IMR-90 (cell line): Measurements from ENCODE around the gene LYSMD3. TPM values are rescaled to one million over a fixed set of nuclear protein-coding genes. Genes with fewer than 3 reads are reported as not detected.

Source experiments
- ATAC-seq: fragments of 200-7000 bp; cut with Tn5 transposase; 2 replicates; pipeline ENCODE4 v1.9.1; 2020; ENCODE audit warnings: low read depth, mild to moderate bottlenecking, moderate library complexity
- BruUV-seq: library from RNA; stranded (reverse); fragments of 400-500 nt; replicated peaks from 2 replicates; lab custom pipeline; 2021; lab: Mats Ljungman, UMichigan
- CTCF ChIA-PET: fragments of 300-600 bp; formaldehyde crosslinking; extraction: SDS; loops from one replicate; lab custom pipeline; 2021; ENCODE audit warnings: antibody characterized with exemption; lab: Yijun Ruan, JAX
- POLR2A ChIA-PET: fragments of 300-600 bp; sonication (Branson Sonifier 250); formaldehyde crosslinking; loops from one replicate; lab custom pipeline; 2022; ENCODE audit warnings: antibody characterized with exemption; ENCODE audit not compliant: unreplicated experiment; lab: Charles Lee
- DNase-seq: peaks from one replicate; pipeline ENCODE4 v3.0.0; 2013
- H2AFZ ChIP-seq: replicated peaks from 2 replicates; pipeline ENCODE3; 2013; ENCODE audit warnings: low read length, mild to moderate bottlenecking; ENCODE audit not compliant: poor library complexity
- H2AK5ac ChIP-seq: 2 replicates; pipeline ENCODE4 v1.6.1; 2013; ENCODE audit warnings: low read depth, low read length, inconsistent platforms
- H2AK9ac ChIP-seq: replicated peaks from 2 replicates; pipeline ENCODE3; 2013; ENCODE audit warnings: mild to moderate bottlenecking, low read depth, low read length, moderate library complexity; ENCODE audit not compliant: poor library complexity
- H2BK120ac ChIP-seq: 2 replicates; pipeline ENCODE4 v1.6.1; 2013; ENCODE audit warnings: low read depth, low read length, inconsistent platforms
- H2BK15ac ChIP-seq: 3 replicates; pipeline ENCODE4 v1.6.1; 2013; ENCODE audit warnings: low read depth, low read length, inconsistent platforms
- H2BK20ac ChIP-seq: 2 replicates; pipeline ENCODE4 v1.6.1; 2013; ENCODE audit warnings: low read depth, mild to moderate bottlenecking, inconsistent platforms, low read length, moderate library complexity
- H2BK5ac ChIP-seq: 2 replicates; pipeline ENCODE4 v1.6.1; 2013; ENCODE audit warnings: mild to moderate bottlenecking, low read depth, low read length, inconsistent platforms; ENCODE audit not compliant: poor library complexity, severe bottlenecking
- H3K14ac ChIP-seq: replicated peaks from 2 replicates; pipeline ENCODE4 v1.6.1; 2013; ENCODE audit warnings: low read depth, low read length, inconsistent platforms
- H3K18ac ChIP-seq: 2 replicates; pipeline ENCODE4 v1.6.1; 2013; ENCODE audit warnings: low read depth, low read length, control low read depth
- H3K23ac ChIP-seq: 2 replicates; pipeline ENCODE4 v1.6.1; 2013; ENCODE audit warnings: low read depth, low read length, inconsistent platforms
- H3K27ac ChIP-seq: 2 replicates; pipeline ENCODE4 v1.5.1; 2013; ENCODE audit warnings: mild to moderate bottlenecking, control low read depth, low read length; ENCODE audit not compliant: insufficient read depth
- H3K27me3 ChIP-seq: 2 replicates; pipeline ENCODE4 v1.6.1; 2013; ENCODE audit warnings: low read length; ENCODE audit not compliant: control insufficient read depth, insufficient read depth
- H3K36me3 ChIP-seq: 2 replicates; pipeline ENCODE4 v1.6.1; 2013; ENCODE audit warnings: low read length, mixed read lengths; ENCODE audit not compliant: control insufficient read depth, insufficient read depth
- H3K4ac ChIP-seq: 2 replicates; pipeline ENCODE4 v1.6.1; 2013; ENCODE audit warnings: low read depth, low read length, inconsistent platforms
- H3K4me1 ChIP-seq: 2 replicates; pipeline ENCODE4 v1.6.1; 2013; ENCODE audit warnings: low read length, mixed read lengths; ENCODE audit not compliant: control insufficient read depth, insufficient read depth
- H3K4me2 ChIP-seq: 2 replicates; pipeline ENCODE4 v1.6.1; 2013; ENCODE audit warnings: low read depth, mild to moderate bottlenecking, control low read depth, low read length, moderate library complexity
- H3K4me3 ChIP-seq: 2 replicates; pipeline ENCODE4 v1.5.1; 2013; ENCODE audit warnings: low read depth, mild to moderate bottlenecking, control low read depth, low read length, moderate library complexity; ENCODE audit not compliant: insufficient read depth
- H3K56ac ChIP-seq: 2 replicates; pipeline ENCODE4 v1.6.1; 2013; ENCODE audit warnings: low read length, inconsistent platforms; ENCODE audit not compliant: insufficient read depth; ENCODE audit errors: extremely low read depth
- H3K79me1 ChIP-seq, 2 experiments: 2 replicates each; pipeline ENCODE4 v1.6.1; 2013; ENCODE audit warnings: low read length in 2 of 2, inconsistent platforms in 1 of 2, low read depth in 1 of 2
- H3K9ac ChIP-seq: 2 replicates; pipeline ENCODE4 v1.6.1; 2013; ENCODE audit warnings: low read depth, low read length, control low read depth
- H3K9me1 ChIP-seq: 2 replicates; pipeline ENCODE4 v1.6.1; 2013; ENCODE audit warnings: low read length, inconsistent platforms; ENCODE audit not compliant: insufficient read depth
- H3K9me3 ChIP-seq: 2 replicates; pipeline ENCODE4 v1.6.1; 2013; ENCODE audit warnings: low read length; ENCODE audit not compliant: control insufficient read depth, insufficient read depth
- H4K20me1 ChIP-seq: 2 replicates; pipeline ENCODE4 v1.6.1; 2013; ENCODE audit warnings: low read length, inconsistent platforms; ENCODE audit not compliant: insufficient read depth
- H4K5ac ChIP-seq: 2 replicates; pipeline ENCODE4 v1.6.1; 2013; ENCODE audit warnings: mild to moderate bottlenecking, low read depth, low read length, control low read depth
- H4K8ac ChIP-seq, 2 experiments: 2 replicates each; pipeline ENCODE4 v1.6.1; 2013; ENCODE audit warnings: low read depth in 2 of 2, low read length in 2 of 2, control low read depth in 1 of 2, inconsistent platforms in 1 of 2
- H4K91ac ChIP-seq: 2 replicates; pipeline ENCODE4 v1.6.1; 2013; ENCODE audit warnings: low read depth, low read length, inconsistent platforms; ENCODE audit not compliant: insufficient read depth
- BHLHE40 ChIP-seq: fragments of 150-350 bp; IDR thresholded peaks from 2 replicates; pipeline ENCODE4 v1.6.1; 2016; ENCODE audit warnings: mild to moderate bottlenecking, low read depth, low read length
- CHD1 ChIP-seq: IDR thresholded peaks from 2 replicates; pipeline ENCODE4 v1.6.1; 2012; ENCODE audit warnings: low read depth, low read length, improper control_type of control experiment
- MAZ ChIP-seq: IDR thresholded peaks from 2 replicates; pipeline ENCODE4 v1.6.1; 2012; ENCODE audit warnings: low read depth, mild to moderate bottlenecking, low read length, improper control_type of control experiment, moderate library complexity, borderline replicate concordance
- MXI1 ChIP-seq: IDR thresholded peaks from 2 replicates; pipeline ENCODE4 v1.6.1; 2012; ENCODE audit warnings: low read depth, mild to moderate bottlenecking, low read length, moderate library complexity, borderline replicate concordance
- POLR2A ChIP-seq: IDR thresholded peaks from 2 replicates; pipeline ENCODE4 v1.6.1; 2012; ENCODE audit warnings: mild to moderate bottlenecking, low read depth, low read length
- RAD21 ChIP-seq: IDR thresholded peaks from 2 replicates; pipeline ENCODE4 v1.6.1; 2012; ENCODE audit warnings: low read length, improper control_type of control experiment
- RCOR1 ChIP-seq: IDR thresholded peaks from 2 replicates; pipeline ENCODE4 v1.6.1; 2012; ENCODE audit warnings: mild to moderate bottlenecking, low read length, improper control_type of control experiment; ENCODE audit not compliant: insufficient replicate concordance
- WGBS, 2 experiments: methylation state at CpG; one replicate each; pipeline versions ENCODE4 v1.1.5 to v1.1.7; 2013; ENCODE audit warnings: missing lambda C conversion rate in 2 of 2; ENCODE audit not compliant: insufficient read length in 1 of 2; ENCODE audit errors: extremely low coverage in 2 of 2; 5-methylcytosine and 5-hydroxymethylcytosine counted together
- dilution Hi-C: fragments of 300-500 bp; cut with HindIII; formaldehyde crosslinking; loops from one replicate; pipeline ENCODE4 v1.14.3; 2018; ENCODE audit warnings: low sequenced_read_pairs; ENCODE audit not compliant: unreplicated experiment
- in situ Hi-C: fragments of 300-500 bp; cut with MboI; formaldehyde crosslinking; loops from 3 replicates; pipeline ENCODE4 v1.14.3; 2019; ENCODE audit warnings: low sequenced_read_pairs, inconsistent platforms, mixed read lengths
- intact Hi-C: fragments of 100-400 bp; cut with micrococcal nuclease; formaldehyde crosslinking; loops from 2 replicates; pipeline ENCODE4 v1.10.0; 2022
- polyA plus RNA-seq, 3 experiments: library from polyadenylated mRNA; depleted of rRNA; stranded (reverse); fragments of >200 nt; gene quantifications; 2 replicates each; pipeline ENCODE4 v1.2.3, GENCODE V29; 2012; ENCODE audit warnings: low replicate concordance in 1 of 3
- total RNA-seq: library from RNA; depleted of rRNA; stranded (reverse); fragments of >200 nt; gene quantifications from 2 replicates; pipeline ENCODE4 v1.2.3, GENCODE V29; 2012

Gene LYSMD3
- total and polyA plus RNA-seq, 2 of the 4 experiments (the other 2 are of a cell fraction), result 10.2 to 21.1 TPM

GRCh38 chr5:90558344-90559192 lies 29.2 kb upstream of the LYSMD3 start, which contains the start of gene ADGRV1 (continued):
- no peak for TF ChIP-seq BHLHE40

- BruUV-seq, result no TSS peak
- Histone ChIP-seq H4K5ac (no peak overlapping the region), H3K4me2 (no peak overlapping the region; the same call in 1 of the 2 replicates), H2BK5ac (no peak overlapping the region), H3K9me1 (no peaks in the 10 kb centered on the region), H2BK15ac (no peak overlapping the region), H3K4ac (no peak overlapping the region), H3K79me1 (no peaks in the 10 kb centered on the region), H2AK5ac (no peak overlapping the region), H3K27ac (no peak overlapping the region), H3K9me3 (no peaks in the 10 kb centered on the region), H2AK9ac (no peak overlapping the region), H2BK120ac (no peak overlapping the region), H3K56ac (no peak overlapping the region), H3K4me3 (no peak overlapping the region), H3K4me1 (no peaks in the 10 kb centered on the region), H4K91ac (no peak overlapping the region), H3K23ac (no peak overlapping the region), H2BK20ac (no peak overlapping the region), H3K9ac (no peak overlapping the region), H4K8ac (no peak overlapping the region), H3K14ac (no peak overlapping the region), H2AFZ (no peak overlapping the region), H3K36me3 (no peaks in the 10 kb centered on the region), H3K27me3 (peaks cover 27% of the 10 kb centered on the region), H3K18ac (no peak overlapping the region), H4K20me1 (no peaks in the 10 kb centered on the region)
- WGBS, 2 experiments, result no CpG with 5 or more reads among the region's 3 CpGs
- ChIA-PET CTCF (no interaction called here), POLR2A (no interaction called here)
- DNase-seq (no peak), ATAC-seq (no peak)
- TF ChIP-seq RCOR1 (no peak), CHD1 (no peak), MAZ (no peak), RAD21 (no peak), POLR2A (no peak), MXI1 (no peak)
- dilution Hi-C loops, result no loop called here
- intact Hi-C loops, result no loop called here
- in situ Hi-C loops, result no loop called here
Observed at GRCh38 chr5:90557871-90558270, 28.5 kb upstream of the LYSMD3 start.
